Stimulated activated naive CD8-positive, alpha-beta T cell treated with anti-CD3 and anti-CD28 coated beads, Interleukin-15, Interleukin-2, amounts not matched to agents 100 U/mL and 50 U/mL, for 24 hours (primary cell): ENCODE measurements around the gene RAB3C.
"Not testable (repeated sequence)": the region's sequence is repeated elsewhere in the genome, so short reads cannot be mapped to it uniquely, and the experiment has no call there.

Source experiments
- ATAC-seq: fragments of 150-1000 bp; cut with Tn5 transposase; one replicate; pipeline ENCODE4 v1.10.0; 2021
- DNase-seq: peaks from one replicate; pipeline ENCODE4 v3.0.0; 2021

RAB3C gene

GRCh38 chr5:58675341-58675740 is 92.5 kb downstream of the RAB3C start:
- no peak for ATAC-seq
- DNase-seq: no peak

GRCh38 chr5:58677650-58678049 is 94.8 kb downstream of the RAB3C start:
- ATAC-seq: no peak
- no peak for DNase-seq

- ATAC-seq: no peak
- no peak for DNase-seq
Observed at GRCh38 chr5:58680503-58680902, 97.6 kb downstream of the RAB3C start.

- no peak for DNase-seq
- peak; percentile 52 for ATAC-seq
Observed at GRCh38 chr5:58681943-58682342, 99.1 kb downstream of the RAB3C start.

GRCh38 chr5:58683567-58683966 is 100.7 kb downstream of the RAB3C start:
- no peak for DNase-seq
- ATAC-seq: no peak

- DNase-seq: no peak
- no peak for ATAC-seq
Observed at GRCh38 chr5:58687079-58687478, 104.2 kb downstream of the RAB3C start.

GRCh38 chr5:58687595-58687994 is 104.7 kb downstream of the RAB3C start:
- ATAC-seq (no peak), DNase-seq (no peak)

- not testable (repeated sequence) for ATAC-seq, DNase-seq
Observed at GRCh38 chr5:58699088-58699761, 116.3 kb downstream of the RAB3C start.

GRCh38 chr5:58699762-58700118 is 116.9 kb downstream of the RAB3C start:
- ATAC-seq (no peak), DNase-seq (no peak)

GRCh38 chr5:58703925-58704555 is 121.2 kb downstream of the RAB3C start:
- ATAC-seq: no peak
- no peak for DNase-seq

- ATAC-seq (no peak), DNase-seq (no peak)
Observed at GRCh38 chr5:58706736-58707135, 123.9 kb downstream of the RAB3C start.

- ATAC-seq: no peak
- no peak for DNase-seq
Observed at GRCh38 chr5:58708456-58708855, 125.6 kb downstream of the RAB3C start.

- DNase-seq, ATAC-seq: not testable (repeated sequence)
Observed at GRCh38 chr5:58710425-58710824, 127.5 kb downstream of the RAB3C start.

GRCh38 chr5:58710871-58711270 is 128.0 kb downstream of the RAB3C start:
- no peak for ATAC-seq
- DNase-seq: no peak

GRCh38 chr5:58711965-58712364 is 129.1 kb downstream of the RAB3C start:
- ATAC-seq: no peak

GRCh38 chr5:58714046-58714445 is 131.2 kb downstream of the RAB3C start:
- DNase-seq (no peak), ATAC-seq (no peak)

More at GRCh38 chr5:58711965-58712364, 129.1 kb downstream of the RAB3C start:
- no peak for DNase-seq

- ATAC-seq (no peak), DNase-seq (no peak)
Observed at GRCh38 chr5:58715997-58716656, 133.3 kb downstream of the RAB3C start.

- no peak for DNase-seq
- no peak for ATAC-seq
Observed at GRCh38 chr5:58716713-58717112, 133.8 kb downstream of the RAB3C start.

- ATAC-seq (no peak), DNase-seq (no peak)
Observed at GRCh38 chr5:58717303-58718007, 134.6 kb downstream of the RAB3C start.

GRCh38 chr5:58718269-58718978 is 135.5 kb downstream of the RAB3C start:
- ATAC-seq (no peak), DNase-seq (no peak)

GRCh38 chr5:58722160-58722559 is 139.3 kb downstream of the RAB3C start:
- DNase-seq: no peak
- no peak for ATAC-seq

- DNase-seq: no peak
- ATAC-seq: no peak
Observed at GRCh38 chr5:58724992-58725391, 142.1 kb downstream of the RAB3C start.
